Brain pericyte (primary cell): Measurements from ENCODE around the gene TOX3.

Source experiments
- DNase-seq: peaks from one replicate; pipeline ENCODE4 v3.0.0-alpha.2; 2012; ENCODE audit warnings: low read depth, low spot score

Gene TOX3

DNA sequence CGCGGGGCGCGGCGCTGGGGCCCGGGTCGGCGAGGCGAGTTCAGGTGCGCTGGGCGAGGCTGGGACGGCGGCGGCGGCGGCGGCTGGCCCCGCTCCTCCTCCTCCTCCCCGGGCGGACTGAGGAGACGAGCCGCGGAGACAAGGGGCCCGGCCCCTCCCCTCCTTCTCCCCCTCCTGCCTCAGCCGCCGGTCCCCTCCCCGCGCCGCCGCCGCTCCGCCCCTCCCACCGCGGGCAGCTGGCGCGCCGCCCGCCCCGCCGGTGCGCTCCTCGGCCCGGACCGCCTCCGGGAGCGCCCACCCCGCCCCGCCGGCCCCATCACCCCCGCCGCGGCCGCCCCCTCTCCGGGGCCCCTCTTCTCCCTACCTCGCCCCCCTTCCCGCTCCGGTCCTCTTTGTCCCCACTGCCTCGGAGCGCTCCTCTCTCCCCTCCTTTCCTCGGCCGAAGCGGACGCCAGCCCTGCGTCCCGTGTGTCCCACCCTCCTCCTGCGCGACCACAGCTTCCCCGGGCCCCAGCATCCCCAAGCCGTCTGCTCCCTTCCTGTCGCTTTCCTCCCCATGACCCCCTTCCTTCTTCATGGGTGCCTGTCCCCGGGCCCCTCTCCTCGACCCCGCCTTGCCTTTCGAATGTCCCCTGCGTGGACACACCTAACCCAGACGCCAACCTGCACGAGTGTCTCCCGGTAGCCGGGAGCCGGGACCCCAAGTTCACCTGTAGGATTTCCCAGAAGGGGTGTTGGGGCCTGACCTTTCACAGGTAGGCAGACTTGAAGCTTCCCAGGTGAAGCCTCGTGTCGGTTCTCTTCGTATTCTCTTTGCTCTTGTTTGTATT is at the start of gene TOX3:
Gene TOX3, minus strand, starts transcription at position 140 of the 830 bp plus-strand sequence. CDS start 420 bp downstream, outside the sequence.
- DNase-seq: no peak

GRCh38 chr16:52592778-52593177 is 45.8 kb upstream of the TOX3 start:
- DNase-seq: no peak

GRCh38 chr16:52591934-52592592 is 45.1 kb upstream of the TOX3 start:
- no peak for DNase-seq

DNA sequence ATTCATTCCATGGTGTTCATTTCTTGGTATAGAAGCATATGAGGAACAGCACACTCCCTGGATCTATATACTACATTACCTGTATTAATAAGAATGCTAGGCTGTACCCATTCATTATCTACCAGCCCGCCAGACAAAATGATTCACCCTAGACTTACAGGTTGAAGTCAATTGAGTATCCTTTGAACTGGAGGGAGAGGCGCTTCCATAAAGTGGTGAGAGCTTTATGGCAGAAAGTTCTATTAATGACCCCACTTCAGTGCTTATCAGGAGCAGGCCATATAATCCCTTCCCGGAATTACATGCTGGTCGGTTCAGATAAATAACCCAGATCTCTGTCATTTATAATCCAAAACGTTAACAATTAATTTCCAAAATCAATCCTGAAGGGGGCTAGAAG is 44.5 kb upstream of the TOX3 start:
- no peak for DNase-seq

GRCh38 chr16:52586159-52586558 is 39.2 kb upstream of the TOX3 start:
- no peak for DNase-seq

DNA sequence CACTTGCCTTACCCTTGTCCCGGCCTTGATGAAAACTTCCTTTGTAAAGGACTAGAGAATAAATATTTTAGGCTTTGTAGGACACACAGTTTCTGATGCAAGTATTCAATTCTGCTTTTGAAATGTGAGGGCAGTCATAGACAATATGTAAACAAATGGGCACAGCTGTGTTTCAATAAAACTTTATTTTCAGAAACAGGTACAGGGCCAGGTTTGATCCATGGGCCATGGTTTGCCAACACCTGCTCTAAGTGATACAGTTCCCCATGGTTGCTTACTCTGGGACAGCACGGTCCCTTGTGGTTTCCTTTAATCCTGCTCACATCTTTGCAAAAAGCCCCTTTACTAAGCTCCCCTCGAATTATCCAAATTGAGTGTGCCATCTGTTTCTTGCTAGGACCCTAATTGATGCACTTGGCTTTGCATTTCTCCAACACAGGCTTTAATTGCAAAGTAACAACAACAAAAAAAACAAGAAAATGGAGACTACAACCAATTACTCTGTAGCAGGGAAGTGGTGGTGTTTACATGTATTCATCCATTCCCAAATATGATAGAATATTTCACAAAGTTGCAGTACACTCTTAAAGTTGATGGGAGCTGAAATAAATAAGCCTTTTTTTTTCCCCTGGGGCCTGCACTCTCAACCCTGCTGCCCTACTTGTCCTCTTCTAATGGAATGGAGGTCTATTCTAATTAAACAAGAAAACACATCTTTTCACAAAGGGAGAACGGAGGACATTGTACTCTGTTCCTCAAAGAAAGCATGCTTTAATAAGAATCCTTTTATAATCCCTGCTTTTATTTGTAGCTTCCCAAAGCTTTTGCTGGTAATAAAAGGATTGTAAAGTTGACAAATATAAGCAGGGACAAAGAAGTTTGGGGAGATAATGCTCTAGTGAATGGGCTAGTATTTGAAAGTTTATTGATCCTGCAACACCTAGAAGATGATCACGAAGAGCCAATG is 37.7 kb upstream of the TOX3 start:
- DNase-seq: no peak

DNA sequence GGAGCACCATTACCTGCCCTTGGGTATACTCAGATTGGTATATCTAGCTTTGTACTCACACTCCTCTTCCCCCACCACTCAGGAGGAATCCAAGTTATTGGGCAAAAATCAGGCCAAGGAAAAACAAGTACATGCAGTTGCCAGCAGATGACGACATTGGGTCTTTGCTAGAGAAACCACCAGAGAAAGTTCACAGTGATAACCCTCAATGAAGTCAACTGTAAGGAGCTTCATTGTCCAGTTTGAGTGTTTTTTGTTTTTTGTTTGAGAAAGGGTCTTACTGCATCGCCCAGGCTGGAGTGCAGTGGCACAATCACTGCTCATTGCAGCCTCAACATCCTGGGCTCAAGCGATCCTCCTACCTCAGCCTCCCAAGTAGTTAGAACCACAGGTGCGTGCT is 34.6 kb upstream of the TOX3 start:
- DNase-seq: no peak

- no peak for DNase-seq
Observed at GRCh38 chr16:52580488-52580887, 33.5 kb upstream of the TOX3 start.

- DNase-seq: no peak
Observed at GRCh38 chr16:52578829-52579498, 32.0 kb upstream of the TOX3 start.

- DNase-seq: no peak
Observed at GRCh38 chr16:52578007-52578828, 31.3 kb upstream of the TOX3 start.

- DNase-seq: no peak
Observed at GRCh38 chr16:52577130-52577706, 30.3 kb upstream of the TOX3 start.

DNA sequence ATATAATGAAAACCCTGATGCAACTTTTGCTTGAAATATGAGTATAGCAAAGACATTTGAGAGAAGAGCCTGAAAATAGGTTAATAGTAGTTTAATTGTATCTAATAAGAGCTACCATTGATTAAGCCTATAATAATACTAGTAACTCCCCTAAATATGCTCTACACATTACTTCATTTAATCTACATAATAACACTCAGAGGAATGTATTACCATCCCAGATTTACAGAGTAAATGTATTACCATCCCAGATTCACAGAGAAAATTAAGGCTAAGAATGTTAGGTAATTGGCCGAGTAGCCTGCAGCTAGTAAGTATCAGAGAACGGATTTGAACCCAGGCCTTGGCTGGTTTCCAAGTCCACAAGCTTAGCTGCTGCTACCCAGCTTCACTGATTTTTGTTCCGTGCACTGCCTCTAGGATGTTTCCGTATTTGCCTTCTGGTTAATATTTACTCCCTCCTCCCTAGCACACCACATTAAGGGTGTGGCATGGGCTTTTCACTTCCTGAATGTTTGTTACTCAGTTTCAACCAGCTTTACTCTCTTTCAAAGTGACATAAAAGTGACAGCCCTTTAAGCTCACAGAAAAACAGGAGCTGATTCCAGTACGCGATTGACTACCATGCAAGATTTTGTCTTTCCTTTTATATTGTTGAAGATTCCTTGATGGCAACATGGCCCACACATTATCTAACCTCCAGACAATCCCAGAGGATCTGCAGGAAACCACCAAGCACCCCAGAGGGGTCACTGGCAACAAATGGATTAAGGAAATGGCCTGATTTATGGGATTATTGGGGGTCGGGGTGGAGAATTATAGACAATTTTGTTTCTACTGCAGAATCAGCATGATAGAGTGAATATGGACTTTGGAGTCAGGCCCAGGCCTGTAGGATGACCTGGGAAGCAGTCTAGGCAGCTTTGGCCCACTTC is 26.7 kb upstream of the TOX3 start:
- no peak for DNase-seq

- DNase-seq: no peak
Observed at GRCh38 chr16:52572656-52573055, 25.7 kb upstream of the TOX3 start.

GRCh38 chr16:52570495-52571091 is 23.6 kb upstream of the TOX3 start:
- DNase-seq: no peak

DNA sequence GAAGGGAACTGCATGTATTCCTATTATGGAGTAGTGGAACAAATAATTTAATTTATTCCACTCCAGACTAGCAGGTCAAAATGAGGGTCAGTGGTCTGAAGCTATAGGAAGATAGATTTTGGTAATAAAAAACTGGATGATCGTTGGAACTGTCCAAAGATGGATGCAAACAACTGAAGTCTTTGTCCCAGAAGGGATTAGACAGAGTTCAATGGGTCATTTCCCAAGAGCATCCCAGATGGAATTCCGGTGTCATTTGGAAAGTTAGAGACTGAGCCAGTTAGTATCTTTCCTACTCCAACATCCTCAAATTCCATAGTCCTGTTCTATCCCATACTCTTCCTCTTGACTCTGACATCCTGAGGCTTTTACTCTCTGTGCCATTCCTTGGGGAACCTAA is 22.8 kb upstream of the TOX3 start:
- DNase-seq: no peak

GRCh38 chr16:52568983-52569690 is 22.2 kb upstream of the TOX3 start:
- DNase-seq: no peak

- no peak for DNase-seq
Observed at GRCh38 chr16:52568495-52568894, 21.6 kb upstream of the TOX3 start.

DNA sequence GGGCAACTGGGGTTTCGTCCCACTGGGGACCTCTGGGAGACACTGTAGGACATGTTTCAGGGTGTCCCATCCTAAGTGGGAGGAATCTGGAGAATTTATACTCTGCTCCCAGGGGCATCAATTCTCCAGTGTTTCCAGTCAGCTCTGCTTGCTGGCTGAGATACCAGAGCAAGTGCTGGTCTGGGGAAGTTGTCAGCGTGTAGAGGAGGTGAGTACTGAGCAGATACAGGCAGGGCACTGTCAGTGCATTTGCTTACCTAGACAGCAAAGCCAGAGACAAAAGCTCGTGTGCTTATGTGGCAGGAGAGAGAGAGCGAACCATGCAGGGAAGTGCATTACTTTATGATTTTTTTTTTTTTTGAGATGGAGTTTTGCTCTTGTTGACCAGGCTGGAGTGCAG is 20.2 kb upstream of the TOX3 start:
- DNase-seq: no peak
